BJ (cell line): Measurements from ENCODE around the gene ANKS1A. TPM values are rescaled to one million over a fixed set of nuclear protein-coding genes. Genes with fewer than 3 reads are reported as not detected.

ENCODE experiments used
- CTCF ChIA-PET: fragments of 350-600 bp; formaldehyde crosslinking; extraction: SDS; loops from one replicate; lab custom pipeline; 2021; ENCODE audit warnings: antibody characterized with exemption, inconsistent platforms; lab: Yijun Ruan, JAX
- POLR2A ChIA-PET: fragments of 300-600 bp; sonication (Branson Sonifier 250); formaldehyde crosslinking; extraction: SDS; loops from one replicate; lab custom pipeline; 2021; ENCODE audit warnings: antibody characterized with exemption; lab: Charles Lee
- DNase-seq: peaks from one replicate; pipeline ENCODE4 v3.0.0-alpha.2; 2011; ENCODE audit warnings: low read depth
- H3K27me3 ChIP-seq: 2 replicates; pipeline ENCODE4 v1.6.0; 2011; ENCODE audit warnings: low read length; ENCODE audit not compliant: control insufficient read depth, insufficient read depth
- H3K36me3 ChIP-seq: 2 replicates; pipeline ENCODE4 v1.5.1; 2011; ENCODE audit warnings: low read length; ENCODE audit not compliant: control insufficient read depth, insufficient read depth
- H3K4me3 ChIP-seq: 2 replicates; pipeline ENCODE4 v1.5.1; 2011; ENCODE audit warnings: low read depth, mild to moderate bottlenecking, control low read depth, low read length
- polyA plus RNA-seq: library from polyadenylated mRNA; depleted of rRNA; stranded (reverse); fragments of >200 nt; gene quantifications from 2 replicates; pipeline ENCODE4 v1.2.3, GENCODE V29; 2011
- TF ChIP-seq, protein P1 (sequence below): IDR thresholded peaks from 2 replicates; pipeline ENCODE4 v1.5.1; 2011; ENCODE audit warnings: low read depth, mild to moderate bottlenecking, control low read depth, inconsistent platforms, low read length, moderate library complexity; ENCODE audit not compliant: insufficient read depth

Gene ANKS1A
- polyA plus RNA-seq, 1 experiment: 4.2 TPM

DNA sequence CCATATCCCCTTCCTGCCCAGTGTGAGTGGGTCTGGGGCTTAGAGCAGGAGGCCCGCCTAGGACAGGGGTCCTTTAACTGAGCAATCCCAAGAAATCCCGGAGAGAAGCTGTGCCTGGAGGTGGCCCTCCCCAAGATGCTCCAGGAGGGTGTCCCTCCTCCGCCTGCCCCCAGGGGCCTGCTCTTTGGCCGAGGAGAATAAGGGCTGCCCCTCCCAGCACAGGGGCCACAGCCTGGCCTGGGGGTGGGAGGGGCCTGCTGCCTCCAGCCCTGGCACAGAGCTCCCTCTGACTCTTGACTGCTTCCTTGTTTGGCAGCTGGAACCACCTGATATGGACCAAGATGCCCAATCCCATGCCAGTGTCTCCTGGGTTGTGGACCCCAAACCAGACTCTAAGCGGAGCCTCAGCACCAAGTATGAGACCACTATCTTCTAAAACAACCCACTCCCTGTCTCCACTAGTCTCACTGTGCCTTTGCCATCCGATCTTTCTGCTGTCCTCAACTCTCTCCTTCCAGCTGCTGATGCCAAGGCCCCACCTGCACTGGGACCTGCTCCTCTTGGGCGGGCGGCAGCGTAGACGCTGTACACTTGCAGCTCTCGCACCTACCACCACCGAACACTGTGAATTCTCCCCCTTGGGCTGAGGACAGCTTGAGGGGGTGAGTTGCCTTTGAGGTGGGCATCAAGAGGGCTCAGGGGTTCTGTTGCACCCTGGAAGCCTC lies 197.7 kb downstream of the ANKS1A start:
- TF ChIP-seq, protein P1, sequence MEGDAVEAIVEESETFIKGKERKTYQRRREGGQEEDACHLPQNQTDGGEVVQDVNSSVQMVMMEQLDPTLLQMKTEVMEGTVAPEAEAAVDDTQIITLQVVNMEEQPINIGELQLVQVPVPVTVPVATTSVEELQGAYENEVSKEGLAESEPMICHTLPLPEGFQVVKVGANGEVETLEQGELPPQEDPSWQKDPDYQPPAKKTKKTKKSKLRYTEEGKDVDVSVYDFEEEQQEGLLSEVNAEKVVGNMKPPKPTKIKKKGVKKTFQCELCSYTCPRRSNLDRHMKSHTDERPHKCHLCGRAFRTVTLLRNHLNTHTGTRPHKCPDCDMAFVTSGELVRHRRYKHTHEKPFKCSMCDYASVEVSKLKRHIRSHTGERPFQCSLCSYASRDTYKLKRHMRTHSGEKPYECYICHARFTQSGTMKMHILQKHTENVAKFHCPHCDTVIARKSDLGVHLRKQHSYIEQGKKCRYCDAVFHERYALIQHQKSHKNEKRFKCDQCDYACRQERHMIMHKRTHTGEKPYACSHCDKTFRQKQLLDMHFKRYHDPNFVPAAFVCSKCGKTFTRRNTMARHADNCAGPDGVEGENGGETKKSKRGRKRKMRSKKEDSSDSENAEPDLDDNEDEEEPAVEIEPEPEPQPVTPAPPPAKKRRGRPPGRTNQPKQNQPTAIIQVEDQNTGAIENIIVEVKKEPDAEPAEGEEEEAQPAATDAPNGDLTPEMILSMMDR: no peak
- CTCF ChIA-PET: interaction anchor here (1.4 to 1.6 kb wide), 2 partner anchors 35 to 100 kb away, joined by 3 to 4 read pairs; no protein-coding TSS in a partner anchor
- Histone ChIP-seq H3K4me3 (no peak overlapping the region), H3K36me3 (peaks cover 25% of the 10 kb centered on the region), H3K27me3 (no peaks in the 10 kb centered on the region)
- POLR2A ChIA-PET: no interaction called here
- DNase-seq: no peak

GRCh38 chr6:35087361-35088280 lies 198.6 kb downstream of the ANKS1A start:
- CTCF ChIA-PET: interaction anchor here (1.4 to 1.6 kb wide), 3 partner anchors 26 to 101 kb away, joined by 3 to 4 read pairs (median 4); no protein-coding TSS in a partner anchor

GRCh38 chr6:35088281-35089215 lies 199.5 kb downstream of the ANKS1A start:
- ChIA-PET POLR2A (no interaction called here), CTCF (interaction anchor here (1.3 to 1.6 kb wide), 3 partner anchors 18 to 37 kb away, joined by 4 read pairs; no protein-coding TSS in a partner anchor)
- TF ChIP-seq, protein P1: no peak
- Histone ChIP-seq H3K36me3 (peaks cover 15% of the 10 kb centered on the region), H3K27me3 (no peaks in the 10 kb centered on the region), H3K4me3 (no peak overlapping the region)
- no peak for DNase-seq

More at GRCh38 chr6:35087361-35088280, 198.6 kb downstream of the ANKS1A start:
- Histone ChIP-seq H3K36me3 (peaks cover 23% of the 10 kb centered on the region), H3K27me3 (no peaks in the 10 kb centered on the region), H3K4me3 (no peak overlapping the region)
- DNase-seq: no peak
- TF ChIP-seq, protein P1: no peak
- POLR2A ChIA-PET: no interaction called here

DNA sequence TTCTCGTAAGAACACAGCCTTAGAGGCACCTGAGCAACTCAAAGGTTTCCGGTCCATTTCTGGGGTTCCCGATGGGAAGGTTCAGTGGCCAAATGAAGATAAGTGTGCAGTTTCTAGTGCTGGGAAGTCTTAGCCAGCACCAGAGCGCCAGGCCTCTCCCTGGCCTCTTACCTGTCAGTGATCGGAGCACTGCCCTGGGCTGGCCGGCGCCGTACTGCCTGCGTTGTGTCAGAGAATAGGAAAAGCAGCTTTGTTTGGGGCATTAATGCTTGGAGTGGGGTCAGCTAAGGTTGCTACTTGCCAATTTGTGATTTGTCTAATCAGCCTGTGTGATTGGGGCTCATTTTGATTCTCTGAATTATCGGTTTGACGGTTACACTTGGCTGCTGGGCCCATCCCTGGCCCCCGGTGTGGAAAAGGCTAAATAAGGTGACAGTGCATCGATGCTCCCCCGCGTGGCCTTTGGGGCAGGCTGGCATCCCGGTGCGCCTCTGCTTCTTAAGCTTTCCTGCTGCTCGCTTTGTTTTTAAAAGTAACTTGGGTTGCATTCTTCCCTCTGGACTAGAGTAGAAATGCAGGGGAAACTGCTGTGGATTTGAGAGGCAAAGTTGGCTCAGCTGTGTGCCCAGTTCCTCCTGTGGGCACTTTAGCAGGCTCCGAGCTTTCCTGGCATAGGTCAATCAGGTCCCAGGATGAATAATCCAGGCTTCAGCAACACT lies 200.3 kb downstream of the ANKS1A start:
- Histone ChIP-seq H3K27me3 (no peaks in the 10 kb centered on the region), H3K4me3 (no peak overlapping the region), H3K36me3 (peaks cover 15% of the 10 kb centered on the region)
- POLR2A ChIA-PET: no interaction called here
- TF ChIP-seq, protein P1: no peak
- DNase-seq: no peak
- CTCF ChIA-PET: interaction anchor here (0.6 to 2.1 kb wide), 4 partner anchors 19 to 102 kb away, joined by 3 to 7 read pairs (median 4); no protein-coding TSS in a partner anchor
